ENCODE results near the gene EIF5B.

The EIF5B gene

DNA sequence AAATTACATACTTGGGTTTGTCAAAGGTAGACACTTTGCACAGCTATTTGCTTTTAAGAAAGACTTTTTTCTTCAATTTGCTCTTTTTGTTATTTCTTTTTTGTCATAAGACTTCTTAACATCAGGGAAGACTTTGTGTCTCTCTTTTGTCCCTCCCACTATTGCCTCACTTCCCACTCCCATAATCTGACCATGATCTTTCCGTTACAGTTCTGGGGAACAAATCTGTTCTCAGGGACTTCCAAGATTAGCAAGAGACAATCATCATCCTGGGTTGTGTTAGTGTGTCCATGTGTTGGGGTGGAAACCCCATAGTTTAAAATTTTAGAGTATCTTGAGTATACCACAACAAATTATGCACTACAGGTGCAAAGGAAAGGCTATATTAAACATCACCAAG is 77.4 kb downstream of the EIF5B start:
- DNase-seq, result no peak

DNA sequence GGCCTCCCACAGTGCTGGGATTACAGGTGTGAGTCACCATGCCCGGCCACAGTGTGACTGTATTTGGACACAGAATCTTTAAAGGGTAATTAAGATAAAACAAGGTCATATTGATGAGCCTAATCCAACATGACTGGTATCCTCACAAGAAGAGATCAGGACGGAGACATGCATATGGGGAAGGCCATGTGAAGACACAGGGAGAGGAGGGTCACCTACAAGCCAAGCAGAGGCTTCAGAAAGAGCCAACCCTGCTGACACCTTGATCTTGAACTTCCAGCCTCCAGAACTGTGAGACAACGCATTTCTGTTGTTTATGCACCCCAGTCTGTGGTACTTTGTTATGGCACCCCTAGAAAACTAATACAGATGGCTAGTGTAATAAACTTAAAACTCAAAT is 80.2 kb downstream of the EIF5B start:
- DNase-seq, result no peak

DNA sequence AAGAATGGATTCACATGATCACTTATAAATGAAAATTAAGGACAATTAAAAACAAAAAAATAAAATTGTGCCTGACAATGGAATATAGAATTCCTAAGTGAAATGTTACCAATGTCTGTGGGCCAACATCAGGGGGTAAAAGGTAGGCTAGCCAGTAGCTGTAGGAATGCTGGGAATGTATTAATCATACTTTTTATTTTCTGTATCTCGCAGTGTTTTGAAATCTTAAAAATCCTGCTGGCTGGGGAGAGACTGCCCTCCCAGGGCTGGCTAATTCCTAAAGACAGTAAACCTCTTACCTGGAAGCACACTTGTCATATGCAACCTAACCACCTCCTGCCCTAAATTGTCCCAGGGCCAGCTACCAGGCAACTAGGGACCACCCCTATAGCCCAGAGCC is 82.8 kb downstream of the EIF5B start:
- DNase-seq, result no peak

DNA sequence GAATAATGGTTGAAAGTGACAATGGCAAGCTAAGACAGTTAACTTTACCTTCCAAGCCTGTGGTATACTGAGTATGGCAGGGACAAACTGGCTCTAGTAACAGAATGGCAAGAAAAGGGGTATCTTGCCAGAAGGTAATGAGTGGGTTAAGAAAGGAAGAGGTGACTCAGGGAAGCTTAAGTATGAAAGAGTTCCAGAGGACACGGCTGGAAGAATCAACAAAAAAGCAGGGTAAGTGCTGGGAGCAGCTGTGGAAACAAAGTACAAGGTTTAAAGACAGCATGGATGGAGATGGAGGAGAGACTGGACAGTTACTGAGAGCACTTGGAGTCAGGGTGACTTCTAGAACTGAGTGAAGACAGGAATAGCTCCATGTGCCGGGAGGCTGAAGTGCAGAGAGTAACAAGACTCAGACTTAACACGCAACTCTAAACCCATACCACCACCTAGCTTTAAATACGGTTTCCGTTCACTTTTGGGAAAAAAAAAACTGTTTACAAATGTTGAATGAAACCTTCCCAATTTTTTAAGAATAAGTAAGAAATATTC is 83.6 kb downstream of the EIF5B start:
- no peak for DNase-seq

DNA sequence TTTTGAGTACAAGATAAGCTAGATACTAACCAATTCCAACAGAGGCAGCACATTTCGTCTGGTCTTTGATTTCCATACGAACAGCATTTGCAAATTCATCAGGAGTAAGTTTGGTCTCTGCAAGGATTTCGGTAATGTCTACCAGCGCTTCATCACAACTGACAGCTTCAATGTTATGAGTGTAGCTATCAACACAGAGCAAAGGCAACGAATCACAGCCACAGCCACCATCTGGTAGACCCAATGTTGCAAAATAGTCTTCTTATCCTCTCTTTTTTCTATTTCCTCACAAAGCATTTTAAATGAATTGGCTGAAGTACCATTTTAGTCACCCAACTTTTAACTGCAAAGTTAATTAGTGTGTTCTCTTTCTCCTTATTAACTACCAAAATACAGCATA is 84.3 kb downstream of the EIF5B start:
- DNase-seq, result no peak

DNA sequence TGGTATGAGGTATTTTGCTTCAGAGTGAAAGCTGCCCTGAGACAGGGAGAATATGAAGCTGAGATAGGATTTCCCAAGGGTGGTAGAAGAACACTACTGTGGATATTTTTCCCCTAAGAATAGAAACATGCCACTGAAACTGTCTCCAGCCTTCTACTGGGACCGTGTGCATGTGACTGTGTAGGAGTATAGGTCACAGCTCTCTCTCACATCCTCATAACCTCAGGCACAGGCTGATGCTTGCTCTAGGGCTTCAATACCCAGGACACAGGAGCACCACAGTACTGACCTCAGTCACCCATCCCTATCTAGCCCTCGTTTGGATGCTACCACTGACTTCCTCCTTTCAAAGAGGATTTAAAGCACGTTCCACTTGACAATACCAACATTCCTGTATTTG is 85.4 kb downstream of the EIF5B start:
- no peak for DNase-seq

DNA sequence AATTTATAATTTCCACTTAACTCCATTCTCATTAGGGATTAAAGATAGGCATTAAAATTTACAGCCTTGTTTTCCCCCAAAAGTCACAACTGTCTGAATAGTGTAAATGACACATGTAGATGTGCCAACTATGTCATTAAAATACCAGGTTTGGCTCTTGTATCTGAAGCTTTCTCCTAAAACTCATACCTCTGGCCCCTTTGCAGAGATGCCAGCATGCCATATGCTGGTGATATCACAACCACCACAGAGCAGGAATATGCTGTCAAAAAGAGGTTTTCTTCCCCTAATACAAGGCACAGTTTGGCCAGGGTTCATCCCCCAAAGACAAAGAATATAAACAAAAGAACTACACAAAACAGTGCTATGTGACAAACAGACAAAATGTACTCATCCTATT is 87.2 kb downstream of the EIF5B start:
- no peak for DNase-seq

DNA sequence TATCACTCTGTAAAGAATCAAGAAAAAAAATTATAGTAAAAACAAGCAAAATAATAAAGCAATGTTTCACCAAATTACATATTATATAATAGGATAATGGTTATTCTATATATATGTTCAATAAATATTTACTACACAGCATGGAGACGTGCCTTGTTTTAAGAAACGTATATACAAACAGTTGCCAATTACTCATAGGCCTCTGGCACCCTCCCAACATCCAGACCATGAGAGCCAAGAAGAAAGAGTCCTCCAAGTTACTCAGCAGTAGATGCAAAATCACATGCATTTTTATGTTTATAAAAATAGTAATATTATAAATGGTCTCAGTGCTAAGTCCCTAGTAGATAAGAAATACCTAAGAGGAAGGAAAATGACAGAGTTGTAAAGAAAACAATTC is 87.8 kb downstream of the EIF5B start:
- no peak for DNase-seq

DNA sequence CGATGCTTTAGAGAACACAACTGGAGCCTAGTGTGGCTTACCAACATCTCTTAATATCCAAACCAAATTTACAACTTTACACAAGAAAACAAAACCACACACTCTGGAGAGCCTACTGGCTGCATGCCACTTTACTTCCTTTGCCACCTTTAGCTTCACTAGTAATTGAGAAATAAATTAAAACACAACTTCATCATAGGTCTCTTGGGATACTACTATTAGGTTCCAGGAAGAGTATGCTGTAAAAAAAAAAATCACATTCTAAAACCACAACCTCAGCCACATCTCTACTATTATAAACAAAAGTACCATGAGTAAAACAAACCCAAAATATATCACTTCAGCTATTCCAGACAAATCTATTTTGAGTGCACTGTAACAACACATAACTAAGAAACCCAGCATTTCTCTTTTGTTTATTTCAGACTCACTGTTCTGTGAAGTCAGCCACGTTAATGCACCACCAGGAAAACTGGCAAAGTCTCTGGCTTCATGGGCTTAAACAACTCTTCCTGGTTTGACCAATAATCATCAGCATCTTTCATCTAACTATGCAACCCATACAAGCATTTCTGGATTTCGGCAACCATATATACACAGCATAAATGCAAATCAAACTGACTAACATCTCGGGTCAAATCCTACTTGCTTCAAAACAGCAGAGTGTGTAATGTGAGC is 93.6 kb downstream of the EIF5B start:
- DNase-seq, result no peak

DNA sequence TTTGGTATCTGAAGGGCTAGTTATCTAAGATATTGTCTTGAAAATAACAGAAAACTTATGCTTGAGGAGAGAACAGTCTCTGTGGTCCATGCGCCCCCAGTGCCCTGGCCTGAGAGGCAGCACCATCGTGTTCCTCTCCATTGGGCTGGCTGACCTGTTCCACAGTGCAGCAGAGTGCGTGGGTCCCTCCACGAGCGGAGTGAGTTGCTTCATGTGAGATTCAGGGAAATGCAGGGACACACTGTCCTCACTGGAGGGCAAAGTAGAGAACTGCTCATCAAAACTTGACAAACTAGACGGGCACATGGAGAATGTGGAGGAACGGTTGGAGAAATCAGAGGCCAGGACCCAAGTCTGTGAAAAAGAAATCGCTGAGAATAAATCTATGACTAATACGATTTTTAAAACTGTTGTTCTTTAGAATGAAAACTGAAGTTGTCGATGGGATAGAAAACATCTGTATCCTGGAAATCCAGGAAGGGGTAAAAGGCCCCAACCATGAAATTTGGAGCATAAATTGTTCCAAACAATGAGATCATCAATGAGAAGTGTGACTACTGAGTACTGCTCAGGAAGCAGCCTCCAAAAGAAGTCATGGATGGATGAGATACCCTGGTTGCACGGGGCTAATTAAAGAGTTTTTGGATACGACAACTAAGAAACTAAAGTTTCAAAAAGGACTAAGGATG is 94.5 kb downstream of the EIF5B start:
- no peak for DNase-seq

DNA sequence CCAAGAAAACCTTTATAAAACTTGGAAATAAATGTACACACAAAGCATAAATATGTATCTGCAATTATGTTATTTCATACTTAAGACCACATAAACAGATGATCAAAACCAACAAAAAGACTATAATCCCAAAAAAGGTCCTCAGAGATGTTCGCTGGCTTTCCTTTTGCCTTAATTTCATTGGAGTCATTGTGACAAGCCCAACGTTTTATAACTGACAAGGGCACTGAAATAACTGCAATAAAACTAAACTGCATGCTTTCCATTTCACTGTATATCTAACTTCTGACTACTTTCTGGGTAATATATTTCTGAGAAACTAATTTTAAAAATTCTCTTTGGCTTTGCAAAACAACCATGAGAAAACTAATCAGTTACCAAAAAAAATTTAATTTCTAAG is 96.2 kb downstream of the EIF5B start:
- no peak for DNase-seq

DNA sequence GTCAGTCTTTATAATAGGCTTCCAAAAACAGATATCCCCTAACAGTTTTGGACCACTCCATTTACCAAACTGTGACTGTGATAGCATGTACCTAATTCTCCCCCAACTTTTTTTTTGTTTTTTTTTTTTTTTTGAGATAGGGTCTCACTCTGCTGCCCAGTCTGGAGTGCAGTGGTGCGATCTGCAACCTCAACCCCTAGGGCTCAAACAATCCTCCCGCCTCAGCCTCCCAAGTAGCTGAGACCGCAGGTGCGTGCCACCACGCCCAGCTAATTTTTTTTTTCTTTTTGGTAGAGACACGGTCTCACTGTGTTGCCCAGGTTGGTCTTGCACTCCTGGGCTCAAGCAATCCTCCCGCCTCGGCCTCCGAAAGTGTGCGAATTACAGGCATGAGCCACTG is 99.7 kb downstream of the EIF5B start:
- DNase-seq, result no peak

DNA sequence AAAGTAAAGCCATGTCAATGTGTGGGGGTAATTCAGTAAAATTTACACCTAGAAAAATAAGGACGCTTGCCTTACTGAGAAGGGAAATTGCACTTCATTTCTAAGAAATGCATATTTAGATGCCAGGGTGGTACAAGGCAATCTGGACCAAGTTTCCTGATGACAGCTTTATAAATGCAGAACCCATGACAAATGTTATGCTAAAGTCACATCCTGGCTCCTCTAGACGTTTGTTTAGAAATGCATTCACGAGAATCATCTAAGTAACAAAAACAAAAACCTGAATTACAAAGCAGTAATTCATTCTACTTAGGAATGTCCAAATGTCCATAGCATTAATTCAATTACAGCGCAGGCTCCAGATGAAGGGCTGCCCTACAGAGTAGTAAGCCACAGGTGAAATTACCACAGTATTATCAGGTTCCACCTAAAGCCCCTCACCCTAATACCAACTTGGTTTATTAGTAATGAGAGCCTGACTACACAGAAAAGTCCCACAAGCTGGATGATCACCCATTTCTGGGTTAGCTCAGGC is 102.8 kb downstream of the EIF5B start:
- DNase-seq, result no peak

DNA sequence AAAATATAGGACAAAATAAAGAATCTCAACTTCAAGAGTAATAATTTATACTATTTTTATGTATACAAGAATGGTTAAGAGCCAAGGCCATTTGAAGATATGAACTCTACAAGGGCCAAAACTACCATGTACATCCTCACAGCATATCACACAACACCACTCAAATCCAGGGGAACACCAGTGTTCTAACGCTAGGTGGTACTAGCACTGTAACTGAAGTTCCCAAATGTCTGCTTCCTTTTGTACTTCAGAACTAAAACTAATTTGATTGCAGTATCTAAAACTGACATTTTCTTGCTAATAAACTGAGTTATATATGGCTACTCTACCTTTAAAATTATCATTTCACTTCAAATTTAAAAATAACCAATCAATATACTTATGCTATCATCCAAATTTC is 105.6 kb downstream of the EIF5B start:
- no peak for DNase-seq

DNA sequence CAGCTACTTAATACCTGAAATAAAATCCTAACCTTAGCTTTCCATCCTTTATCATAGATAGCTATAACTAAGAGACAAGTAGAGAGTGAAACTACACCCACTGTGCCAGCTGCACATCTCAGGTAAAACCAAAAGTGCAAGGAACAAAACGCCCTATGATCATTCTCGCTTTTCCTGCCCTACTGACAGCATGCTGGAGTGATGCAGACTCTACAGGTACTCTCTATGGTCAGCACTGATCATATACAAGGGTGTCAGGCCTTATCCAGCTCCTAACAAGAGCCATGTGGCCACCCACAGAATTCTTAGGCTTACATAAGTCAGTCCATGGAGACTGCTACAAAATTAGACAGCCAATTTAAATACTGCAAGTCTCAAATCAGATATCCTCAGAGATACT is 107.0 kb downstream of the EIF5B start:
- DNase-seq, result no peak

DNA sequence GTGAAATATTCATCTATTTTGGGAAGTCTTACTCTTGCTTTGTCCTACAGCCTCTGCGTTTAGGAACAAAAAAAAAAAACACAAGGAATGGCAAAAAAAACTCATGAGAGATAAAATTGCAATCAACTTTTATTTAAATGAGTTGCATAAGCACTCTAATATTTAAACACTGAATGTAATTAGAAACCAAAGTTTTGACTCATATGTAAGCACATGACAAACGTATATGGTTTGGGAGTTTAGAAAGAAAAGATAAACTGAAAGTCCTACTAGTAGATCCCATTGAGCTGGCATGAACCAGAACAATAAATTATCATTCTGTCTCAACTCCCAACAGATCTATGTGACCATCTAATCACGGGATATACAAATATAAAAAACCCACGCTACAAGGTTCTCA is 107.9 kb downstream of the EIF5B start:
- DNase-seq, result no peak

DNA sequence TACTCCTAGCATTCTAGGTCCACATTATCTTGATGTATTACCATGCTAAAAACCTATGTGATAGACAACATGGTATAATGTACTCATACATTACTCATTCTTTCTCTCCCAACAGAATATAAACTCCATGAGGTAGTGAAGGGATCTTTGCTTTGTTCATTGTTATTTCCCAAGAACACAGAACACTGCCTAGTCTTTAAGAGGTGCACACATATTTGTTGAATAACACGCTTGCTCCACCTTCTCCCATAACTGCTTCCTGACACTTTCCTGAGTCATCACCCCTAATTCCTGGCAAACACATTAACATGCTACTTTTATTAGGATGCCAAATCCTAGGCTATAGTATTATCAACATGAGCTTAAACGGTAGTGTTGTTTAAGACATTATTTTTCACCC is 111.4 kb downstream of the EIF5B start:
- no peak for DNase-seq

DNA sequence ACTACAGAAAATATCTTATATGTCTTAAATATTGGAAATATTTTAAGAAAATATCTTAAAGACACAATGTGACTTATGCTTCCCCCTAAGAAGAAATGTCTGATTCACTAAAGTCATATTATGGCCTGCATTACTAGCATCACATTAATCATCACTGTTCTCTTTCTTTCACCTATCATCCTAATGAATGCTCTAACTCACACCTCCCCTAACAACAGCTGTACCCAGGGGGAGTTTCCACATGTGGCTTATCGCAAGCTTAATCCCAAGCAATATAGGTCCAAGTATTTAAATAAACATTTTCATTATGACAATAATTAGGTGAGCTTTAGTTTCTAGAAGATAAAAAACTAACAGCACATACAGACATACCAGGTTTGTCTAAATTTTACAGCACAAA is 113.0 kb downstream of the EIF5B start:
- no peak for DNase-seq

Measured in NCI-H1092 (cell line).